Parathyroid adenoma (tissue), 2 donors: ENCODE measurements around the gene LRRN4.

Experiments used
- H2AFZ ChIP-seq: fragments of 300-600 bp; sonication (generic); one replicate; pipeline ENCODE4 v1.7.0; 2017; ENCODE audit warnings: antibody characterized with exemption, mild to moderate bottlenecking
- H3K27ac ChIP-seq: fragments of 300-600 bp; sonication (generic); one replicate; pipeline ENCODE4 v1.7.0; 2017
- H3K27me3 ChIP-seq: fragments of 300-600 bp; sonication (generic); one replicate; pipeline ENCODE4 v1.7.0; 2017; ENCODE audit warnings: low read length; ENCODE audit not compliant: control insufficient read depth, insufficient read depth
- H3K36me3 ChIP-seq: fragments of 300-600 bp; sonication (generic); one replicate; pipeline ENCODE4 v1.7.0; 2017; ENCODE audit warnings: low read length; ENCODE audit not compliant: control insufficient read depth, insufficient read depth
- H3K4me1 ChIP-seq: fragments of 300-600 bp; sonication (generic); one replicate; pipeline ENCODE4 v1.7.0; 2017; ENCODE audit warnings: control low read depth
- H3K4me2 ChIP-seq: fragments of 300-600 bp; sonication (generic); one replicate; pipeline ENCODE4 v1.7.0; 2017; ENCODE audit warnings: low read length
- H3K4me3 ChIP-seq: fragments of 300-600 bp; sonication (generic); one replicate; pipeline ENCODE4 v1.7.0; 2017; ENCODE audit warnings: low read depth, low read length
- H3K79me2 ChIP-seq: fragments of 300-600 bp; sonication (generic); one replicate; pipeline ENCODE4 v1.7.0; 2017; ENCODE audit warnings: control low read depth
- H3K9ac ChIP-seq: fragments of 300-600 bp; sonication (generic); one replicate; pipeline ENCODE4 v1.7.0; 2017; ENCODE audit warnings: mild to moderate bottlenecking
- H3K9me3 ChIP-seq: fragments of 300-600 bp; sonication (generic); one replicate; pipeline ENCODE4 v1.7.0; 2017; ENCODE audit warnings: low read length; ENCODE audit not compliant: control insufficient read depth
- TF ChIP-seq, protein P1 (sequence below): fragments of 300-600 bp; sonication (generic); IDR thresholded peaks from one replicate; pipeline ENCODE4 v1.7.0; 2017; ENCODE audit warnings: antibody characterized with exemption, mild to moderate bottlenecking
- donor health status: primary hyperparathyroidism.

LRRN4 gene

DNA sequence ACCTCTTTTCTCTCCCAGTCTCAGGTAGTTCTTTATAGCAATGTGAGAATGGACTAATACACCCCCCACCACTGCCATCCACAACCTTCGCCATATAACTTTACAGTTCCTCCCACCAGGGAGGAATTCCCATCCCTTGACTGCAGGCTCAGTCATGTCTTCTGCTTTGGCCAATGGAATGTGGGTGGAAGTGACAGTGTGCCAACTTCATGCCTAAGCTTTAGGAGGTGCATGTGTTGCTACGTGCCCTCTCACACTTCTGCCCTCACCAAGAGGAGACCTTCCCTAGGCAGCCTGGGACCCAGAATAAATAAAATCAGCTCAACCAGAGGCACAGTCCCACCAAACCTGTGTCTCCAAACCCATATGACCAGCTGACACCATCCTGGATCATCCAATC is 33.0 kb upstream of the LRRN4 start:
- no peak overlapping the region for H3K27ac ChIP-seq
- H3K79me2 ChIP-seq: no peaks in the 10 kb centered on the region
- no peak overlapping the region for H3K9ac ChIP-seq
- H3K27me3 ChIP-seq: no peaks in the 10 kb centered on the region
- no peak overlapping the region for H3K4me3 ChIP-seq
- H2AFZ ChIP-seq: no peak overlapping the region
- H3K9me3 ChIP-seq: no peaks in the 10 kb centered on the region
- no peaks in the 10 kb centered on the region for H3K4me1 ChIP-seq
- H3K4me2 ChIP-seq: no peak overlapping the region
- TF ChIP-seq, protein P1, sequence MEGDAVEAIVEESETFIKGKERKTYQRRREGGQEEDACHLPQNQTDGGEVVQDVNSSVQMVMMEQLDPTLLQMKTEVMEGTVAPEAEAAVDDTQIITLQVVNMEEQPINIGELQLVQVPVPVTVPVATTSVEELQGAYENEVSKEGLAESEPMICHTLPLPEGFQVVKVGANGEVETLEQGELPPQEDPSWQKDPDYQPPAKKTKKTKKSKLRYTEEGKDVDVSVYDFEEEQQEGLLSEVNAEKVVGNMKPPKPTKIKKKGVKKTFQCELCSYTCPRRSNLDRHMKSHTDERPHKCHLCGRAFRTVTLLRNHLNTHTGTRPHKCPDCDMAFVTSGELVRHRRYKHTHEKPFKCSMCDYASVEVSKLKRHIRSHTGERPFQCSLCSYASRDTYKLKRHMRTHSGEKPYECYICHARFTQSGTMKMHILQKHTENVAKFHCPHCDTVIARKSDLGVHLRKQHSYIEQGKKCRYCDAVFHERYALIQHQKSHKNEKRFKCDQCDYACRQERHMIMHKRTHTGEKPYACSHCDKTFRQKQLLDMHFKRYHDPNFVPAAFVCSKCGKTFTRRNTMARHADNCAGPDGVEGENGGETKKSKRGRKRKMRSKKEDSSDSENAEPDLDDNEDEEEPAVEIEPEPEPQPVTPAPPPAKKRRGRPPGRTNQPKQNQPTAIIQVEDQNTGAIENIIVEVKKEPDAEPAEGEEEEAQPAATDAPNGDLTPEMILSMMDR: no peak
- no peaks in the 10 kb centered on the region for H3K36me3 ChIP-seq

DNA sequence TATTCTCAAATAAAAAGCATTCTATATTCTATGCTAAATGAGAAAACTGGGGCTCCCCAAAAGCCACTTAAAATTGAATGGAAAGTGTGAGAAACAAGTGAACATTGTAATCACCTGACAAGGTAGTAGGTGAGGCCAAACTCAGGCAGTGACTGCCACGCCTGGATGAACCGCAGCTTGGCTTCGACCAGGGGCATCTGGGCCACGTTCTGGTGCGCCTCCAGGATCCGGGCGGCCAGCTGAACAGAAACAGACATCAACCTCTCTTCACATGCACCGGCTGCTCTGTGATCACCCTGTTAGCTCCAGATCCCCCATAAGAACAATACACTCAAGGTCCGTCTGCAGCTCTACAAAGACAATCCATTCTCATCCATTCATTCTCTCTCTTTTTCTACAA is 30.1 kb upstream of the LRRN4 start:
- Histone ChIP-seq H3K79me2 (no peaks in the 10 kb centered on the region), H3K4me2 (no peak overlapping the region), H3K4me3 (no peak overlapping the region), H3K9ac (no peak overlapping the region), H2AFZ (no peak overlapping the region), H3K9me3 (no peaks in the 10 kb centered on the region), H3K4me1 (no peaks in the 10 kb centered on the region), H3K27ac (no peak overlapping the region), H3K36me3 (no peaks in the 10 kb centered on the region), H3K27me3 (no peaks in the 10 kb centered on the region)
- TF ChIP-seq, protein P1: no peak

DNA sequence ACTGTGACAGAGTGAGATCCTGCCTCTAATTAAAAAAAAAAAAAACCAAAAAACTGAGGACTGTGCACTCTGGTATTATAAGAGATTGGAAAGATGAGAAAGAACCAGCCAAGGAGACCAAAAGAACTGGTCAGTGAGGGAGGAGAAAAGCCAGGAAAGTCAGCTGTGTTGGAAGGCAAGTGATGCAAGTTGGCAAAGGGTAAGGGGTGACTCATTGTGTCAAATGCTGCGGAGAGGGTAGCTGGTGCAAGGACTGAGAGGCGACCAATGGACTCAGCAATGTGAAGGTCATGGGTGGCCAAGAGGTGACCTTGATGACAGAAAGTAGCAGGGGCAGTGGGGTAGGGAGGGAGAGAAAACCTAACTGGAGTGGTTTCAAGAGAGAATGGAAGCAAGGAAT is 27.4 kb upstream of the LRRN4 start:
- H3K79me2 ChIP-seq: no peaks in the 10 kb centered on the region
- TF ChIP-seq, protein P1: no peak
- no peak overlapping the region for H3K27ac ChIP-seq
- no peak overlapping the region for H3K4me2 ChIP-seq
- no peaks in the 10 kb centered on the region for H3K4me1 ChIP-seq
- no peaks in the 10 kb centered on the region for H3K36me3 ChIP-seq
- no peak overlapping the region for H3K4me3 ChIP-seq
- H2AFZ ChIP-seq: no peak overlapping the region
- no peak overlapping the region for H3K9ac ChIP-seq
- no peaks in the 10 kb centered on the region for H3K27me3 ChIP-seq
- H3K9me3 ChIP-seq: no peaks in the 10 kb centered on the region

DNA sequence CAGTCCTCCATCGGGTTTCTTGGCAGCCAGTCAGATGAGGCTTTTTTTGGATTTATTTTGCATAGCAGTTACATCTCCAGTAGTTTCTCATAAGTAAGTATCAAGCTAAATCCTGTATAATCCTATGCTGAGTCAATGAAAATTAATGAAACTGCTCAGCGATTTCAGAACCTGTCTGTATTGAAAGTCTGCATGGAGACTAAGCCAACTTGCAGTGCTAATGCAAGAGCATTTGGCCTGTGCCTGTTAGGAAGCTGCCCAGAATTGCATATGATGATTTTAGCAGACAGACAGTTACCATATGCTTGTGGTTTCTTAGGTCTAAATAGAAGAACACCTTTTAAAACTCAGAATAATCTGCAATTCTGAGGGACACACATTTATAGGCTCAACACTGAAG is 25.2 kb upstream of the LRRN4 start:
- Histone ChIP-seq H3K9me3 (no peaks in the 10 kb centered on the region), H3K4me1 (no peaks in the 10 kb centered on the region), H2AFZ (no peak overlapping the region), H3K27me3 (no peaks in the 10 kb centered on the region), H3K79me2 (no peaks in the 10 kb centered on the region), H3K36me3 (no peaks in the 10 kb centered on the region), H3K27ac (no peak overlapping the region), H3K4me3 (no peak overlapping the region), H3K4me2 (no peak overlapping the region), H3K9ac (no peak overlapping the region)
- TF ChIP-seq, protein P1: no peak

DNA sequence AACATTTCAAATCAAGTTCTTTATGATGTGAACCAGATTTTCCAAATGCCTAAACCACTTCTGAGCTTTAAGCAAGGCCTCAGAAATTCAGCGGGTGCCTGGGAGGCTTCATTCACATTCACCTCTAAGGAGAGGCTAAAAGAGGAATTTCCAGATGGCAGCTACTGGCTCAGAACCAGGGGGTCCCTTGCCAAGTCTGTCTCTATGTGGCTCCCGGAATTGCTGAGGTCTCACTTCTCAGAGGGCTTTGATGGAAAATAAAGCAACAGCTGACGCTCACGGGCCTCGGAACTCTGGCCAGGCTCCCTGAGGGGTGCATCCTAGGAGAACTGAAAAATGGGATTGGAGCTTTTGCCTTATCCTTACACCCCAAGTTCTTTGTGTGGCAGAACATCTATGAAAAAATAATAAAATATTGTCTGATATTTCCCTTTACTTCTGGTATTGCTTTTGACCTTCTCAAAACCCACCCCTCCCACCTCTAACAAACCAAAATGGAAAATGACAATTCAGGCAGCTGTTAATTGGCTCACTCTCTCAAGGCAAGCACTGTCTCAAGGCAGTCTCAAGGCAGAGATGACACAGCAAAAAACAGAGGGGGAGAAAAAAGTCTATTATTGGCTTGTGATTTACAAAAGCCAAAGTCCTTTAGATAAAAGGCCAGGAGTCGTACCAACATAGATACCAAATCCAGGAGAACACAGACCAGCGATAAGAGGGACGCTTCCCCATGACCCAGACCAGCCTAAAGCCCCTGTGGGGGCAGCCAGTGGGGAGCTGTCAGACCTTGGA is 21.8 kb upstream of the LRRN4 start:
- Histone ChIP-seq H2AFZ (no peak overlapping the region), H3K79me2 (no peaks in the 10 kb centered on the region), H3K36me3 (no peaks in the 10 kb centered on the region), H3K4me2 (no peak overlapping the region), H3K9ac (no peak overlapping the region), H3K4me1 (no peaks in the 10 kb centered on the region), H3K27me3 (no peaks in the 10 kb centered on the region), H3K27ac (no peak overlapping the region), H3K4me3 (no peak overlapping the region), H3K9me3 (no peaks in the 10 kb centered on the region)
- TF ChIP-seq, protein P1: no peak
